H9 (cell line): ENCODE results near the gene EFL1. TPM values are rescaled to one million over a fixed set of nuclear protein-coding genes. Genes with fewer than 3 reads are reported as not detected.

ENCODE experiments used
- DNase-seq: peaks from one replicate; pipeline ENCODE4 v3.0.0-alpha.2; 2017
- H2AFZ ChIP-seq: one replicate; pipeline ENCODE4 v1.6.1; 2013; ENCODE audit warnings: mild to moderate bottlenecking, low read length, control low read depth, moderate library complexity
- H2AK5ac ChIP-seq: 2 replicates; pipeline ENCODE4 v1.6.1; 2013; ENCODE audit warnings: low read length, control low read depth, mixed read lengths; ENCODE audit not compliant: insufficient read length
- H2BK120ac ChIP-seq: one replicate; pipeline ENCODE4 v1.6.1; 2013; ENCODE audit warnings: low read depth, mild to moderate bottlenecking, low read length, control low read depth, inconsistent platforms; ENCODE audit not compliant: poor library complexity, severe bottlenecking
- H2BK12ac ChIP-seq: 2 replicates; pipeline ENCODE4 v1.6.1; 2013; ENCODE audit warnings: low read length, control low read depth, mixed read lengths, low read depth; ENCODE audit not compliant: insufficient read length
- H2BK15ac ChIP-seq: 2 replicates; pipeline ENCODE4 v1.6.1; 2013; ENCODE audit warnings: low read depth, low read length, control low read depth
- H2BK20ac ChIP-seq: one replicate; pipeline ENCODE4 v1.6.1; 2013; ENCODE audit warnings: low read depth, mild to moderate bottlenecking, low read length, control low read depth, inconsistent platforms; ENCODE audit not compliant: poor library complexity, severe bottlenecking
- H2BK5ac ChIP-seq: 2 replicates; pipeline ENCODE4 v1.6.1; 2013; ENCODE audit warnings: low read length, control low read depth, mixed read lengths; ENCODE audit not compliant: insufficient read length
- H3K14ac ChIP-seq: 2 replicates; pipeline ENCODE4 v1.6.1; 2013; ENCODE audit warnings: low read length, control low read depth; ENCODE audit not compliant: insufficient read depth
- H3K18ac ChIP-seq: 2 replicates; pipeline ENCODE4 v1.6.1; 2013; ENCODE audit warnings: low read depth, mild to moderate bottlenecking, mixed read lengths, low read length, control low read depth; ENCODE audit not compliant: insufficient read length
- H3K23ac ChIP-seq: 2 replicates; pipeline ENCODE4 v1.6.1; 2013; ENCODE audit warnings: low read length, control low read depth, mixed read lengths, low read depth; ENCODE audit not compliant: insufficient read length
- H3K23me2 ChIP-seq: 2 replicates; pipeline ENCODE4 v1.6.1; 2013; ENCODE audit warnings: low read depth, mild to moderate bottlenecking, mixed read lengths, low read length, control low read depth; ENCODE audit not compliant: insufficient read length, poor library complexity, severe bottlenecking
- H3K27ac ChIP-seq: 2 replicates; pipeline ENCODE4 v1.5.1; 2013; ENCODE audit warnings: low read length, control low read depth, mixed read lengths, low read depth; ENCODE audit not compliant: insufficient read length
- H3K27me3 ChIP-seq: 2 replicates; pipeline ENCODE4 v1.6.1; 2013; ENCODE audit warnings: low read length, control low read depth, inconsistent platforms; ENCODE audit not compliant: insufficient read depth
- H3K4ac ChIP-seq: 2 replicates; pipeline ENCODE4 v1.6.1; 2013; ENCODE audit warnings: low read depth, mild to moderate bottlenecking, control low read depth, inconsistent platforms, low read length, moderate library complexity
- H3K4me1 ChIP-seq: 2 replicates; pipeline ENCODE4 v1.6.1; 2013; ENCODE audit warnings: low read length, control low read depth, inconsistent platforms; ENCODE audit not compliant: insufficient read depth
- H3K4me2 ChIP-seq: 2 replicates; pipeline ENCODE4 v1.6.1; 2013; ENCODE audit warnings: low read length, control low read depth, mixed read lengths; ENCODE audit not compliant: insufficient read length, insufficient read depth
- H3K56ac ChIP-seq: 2 replicates; pipeline ENCODE4 v1.6.1; 2013; ENCODE audit warnings: low read depth, mild to moderate bottlenecking, mixed read lengths, low read length, control low read depth; ENCODE audit not compliant: insufficient read length
- H3K79me1 ChIP-seq: 2 replicates; pipeline ENCODE4 v1.6.1; 2013; ENCODE audit warnings: low read depth, mild to moderate bottlenecking, moderate library complexity, low read length, control low read depth, inconsistent platforms; ENCODE audit not compliant: insufficient read depth, poor library complexity, severe bottlenecking
- H3K79me2 ChIP-seq: 2 replicates; pipeline ENCODE4 v1.6.1; 2013; ENCODE audit warnings: low read length, control low read depth, inconsistent platforms; ENCODE audit not compliant: insufficient read depth
- H3K9ac ChIP-seq: 2 replicates; pipeline ENCODE4 v1.6.1; 2013; ENCODE audit warnings: low read length, control low read depth, mixed read lengths; ENCODE audit not compliant: insufficient read length; ENCODE audit errors: extremely low read depth
- H3K9me3 ChIP-seq: one replicate; pipeline ENCODE4 v1.6.1; 2013; ENCODE audit warnings: low read depth, low read length, inconsistent platforms; ENCODE audit not compliant: control insufficient read depth
- H3T11ph ChIP-seq: one replicate; pipeline ENCODE4 v1.6.1; 2013; ENCODE audit warnings: mild to moderate bottlenecking, low read length, control low read depth, inconsistent platforms
- H4K20me1 ChIP-seq: one replicate; pipeline ENCODE4 v1.6.1; 2013; ENCODE audit not compliant: control insufficient read depth, insufficient read length, insufficient read depth
- H4K5ac ChIP-seq: 2 replicates; pipeline ENCODE4 v1.6.1; 2013; ENCODE audit warnings: low read depth, mild to moderate bottlenecking, mixed read lengths, low read length, control low read depth; ENCODE audit not compliant: insufficient read length
- H4K8ac ChIP-seq: replicated peaks from 2 replicates; pipeline ENCODE4 v1.6.1; 2013; ENCODE audit warnings: low read length, control low read depth, mixed read lengths, low read depth; ENCODE audit not compliant: insufficient read length
- H4K91ac ChIP-seq: 2 replicates; pipeline ENCODE4 v1.6.1; 2013; ENCODE audit warnings: low read depth, mild to moderate bottlenecking, moderate library complexity, mixed read lengths, low read length, control low read depth; ENCODE audit not compliant: insufficient read length
- H3K27ac Mint-ChIP-seq, 3 experiments: 2 replicates in 2 of 3; 3 replicates in 1 of 3; pipeline ENCODE4 v1.8.0; 2020 to 2021; ENCODE audit warnings: mixed read lengths in 3 of 3, mild to moderate bottlenecking in 1 of 3, moderate library complexity in 1 of 3
- H3K27me3 Mint-ChIP-seq: 2 replicates; pipeline ENCODE4 v1.8.0; 2021; ENCODE audit warnings: low read depth, mild to moderate bottlenecking, moderate library complexity, mixed read lengths
- H3K36me3 Mint-ChIP-seq, 3 experiments: 2 replicates in 2 of 3; 3 replicates in 1 of 3; pipeline ENCODE4 v1.8.0; 2020 to 2021; ENCODE audit warnings: low read depth in 3 of 3, mixed read lengths in 3 of 3; ENCODE audit not compliant: insufficient read depth in 1 of 3
- H3K4me1 Mint-ChIP-seq, 2 experiments: 2 replicates each; pipeline ENCODE4 v1.8.0; 2020; ENCODE audit warnings: mixed read lengths in 2 of 2
- H3K4me3 Mint-ChIP-seq, 2 experiments: 2 replicates in 1 of 2; 3 replicates in 1 of 2; pipeline ENCODE4 v1.8.0; 2020 to 2021; ENCODE audit warnings: mild to moderate bottlenecking in 2 of 2, mixed read lengths in 2 of 2, moderate library complexity in 1 of 2
- H3K9me3 Mint-ChIP-seq, 2 experiments: 2 replicates in 1 of 2; 3 replicates in 1 of 2; pipeline ENCODE4 v1.8.0; 2020; ENCODE audit warnings: mild to moderate bottlenecking in 2 of 2, mixed read lengths in 2 of 2, moderate library complexity in 1 of 2
- CTCF ChIP-seq: fragments of 200-600 bp; sonication (generic); conservative IDR thresholded peaks from 3 replicates; pipeline ENCODE4 v1.8.0; 2021; ENCODE audit warnings: antibody characterized with exemption, mild to moderate bottlenecking
- total RNA-seq: library from RNA; stranded (reverse); gene quantifications from 2 replicates; pipeline ENCODE4 v1.2.1, GENCODE V29; 2021

Gene EFL1
- total RNA-seq, 1 experiment from 2014 or later = 29.4 TPM

GRCh38 chr15:82127581-82127980 lies 135.0 kb downstream of the EFL1 start:
- Histone ChIP-seq H3K18ac (no peak overlapping the region), H2AFZ (no peak overlapping the region), H2BK12ac (no peak overlapping the region), H2AK5ac (no peak overlapping the region), H4K5ac (no peak overlapping the region), H2BK5ac (no peak overlapping the region), H2BK15ac (no peak overlapping the region), H4K91ac (no peak overlapping the region), H2BK20ac (no peak overlapping the region), H3K79me1 (no peaks in the 10 kb centered on the region), H3K79me2 (no peaks in the 10 kb centered on the region), H3T11ph (no peak overlapping the region), H3K23ac (no peak overlapping the region), H3K4me1 (no peaks in the 10 kb centered on the region), H3K27me3 (no peaks in the 10 kb centered on the region), H3K23me2 (no peaks in the 10 kb centered on the region), H3K4me2 (no peak overlapping the region), H4K20me1 (no peaks in the 10 kb centered on the region), H3K56ac (no peak overlapping the region), H4K8ac (no peak overlapping the region), H3K14ac (no peak overlapping the region), H2BK120ac (no peak overlapping the region), H3K27ac (no peak overlapping the region), H3K9ac (no peak overlapping the region), H3K9me3 (no peaks in the 10 kb centered on the region), H3K4ac (no peak overlapping the region)
- Mint-ChIP-seq H3K4me3 (no peak overlapping the region), H3K36me3 (peaks cover 0 to 17% (median 1%) of the 10 kb centered on the region in 3 experiments; a peak in 3 of 7 replicates), H3K27ac (no peak overlapping the region), H3K9me3 (no peaks in the 10 kb centered on the region), H3K27me3 (no peaks in the 10 kb centered on the region), H3K4me1 (no peaks in the 10 kb centered on the region)
- TF ChIP-seq CTCF = no peak
- no peak for DNase-seq
